ENCODE results near the gene MYO18B. TPM values are rescaled to one million over a fixed set of nuclear protein-coding genes. Genes with fewer than 3 reads are reported as not detected.

Gene MYO18B
- polyA plus RNA-seq, 1 donor (not counting 4 experiments of a cell fraction or from before 2014, with no cell fraction given) = not detected

DNA sequence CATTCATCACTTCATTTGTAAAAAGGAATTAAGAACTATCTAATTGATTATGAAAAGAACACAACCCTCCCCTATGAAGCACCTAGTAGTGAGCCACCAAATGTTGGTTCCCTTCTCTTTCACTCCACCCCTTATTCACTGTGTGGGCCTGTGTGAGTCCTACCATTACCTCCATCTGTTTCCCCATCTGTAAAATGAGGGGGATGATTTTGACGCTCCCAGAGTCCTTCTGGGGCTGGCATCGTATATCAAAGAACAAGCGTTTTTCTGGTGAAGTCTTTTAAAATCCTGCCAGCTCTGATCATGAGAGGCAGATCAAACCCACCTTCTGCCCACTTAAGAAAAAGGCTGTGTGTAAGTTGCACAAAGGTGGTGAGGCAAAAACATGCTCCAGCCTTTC, 330.6 kb downstream of the MYO18B start:
- Histone ChIP-seq H2AFZ (ENCODE audit: control insufficient read depth, low read length) (no peak overlapping the region), H3K4me3 (ENCODE audit: control insufficient read depth in 2 of 3, extremely low read depth in 1 of 3, insufficient read depth in 2 of 3, low read depth in 1 of 3, low read length in 3 of 3) (no peak overlapping the region), H3K9ac (ENCODE audit: control insufficient read depth, extremely low read depth, insufficient read depth, low read length) (no peak overlapping the region), H3K27ac (ENCODE audit: control insufficient read depth, insufficient read depth, low read length) (no peak overlapping the region), H3K27me3 (ENCODE audit: control insufficient read depth, extremely low read depth, insufficient read depth, low read length) (no peaks in the 10 kb centered on the region), H4K20me1 (ENCODE audit: control insufficient read depth, extremely low read depth, insufficient read depth, low read length) (no peaks in the 10 kb centered on the region), H3K79me2 (ENCODE audit: control insufficient read depth, insufficient read depth, low read length) (no peaks in the 10 kb centered on the region), H3K9me3 (ENCODE audit: control insufficient read depth, low read depth, low read length) (no peaks in the 10 kb centered on the region), H3K4me2 (ENCODE audit: control insufficient read depth, extremely low read depth, insufficient read depth, low read depth, low read length) (no peak overlapping the region), H3K9me1 (ENCODE audit: control insufficient read depth, extremely low read depth, insufficient read depth, low read length) (no peaks in the 10 kb centered on the region), H3K4me1 (ENCODE audit: control insufficient read depth, extremely low read depth, insufficient read depth, low read length) (no peaks in the 10 kb centered on the region), H3K36me3 (ENCODE audit: control insufficient read depth in 2 of 2, extremely low read depth in 1 of 2, insufficient read depth in 2 of 2, low read length in 2 of 2) (no peaks in the 10 kb centered on the region)
- TF ChIP-seq, protein P1, sequence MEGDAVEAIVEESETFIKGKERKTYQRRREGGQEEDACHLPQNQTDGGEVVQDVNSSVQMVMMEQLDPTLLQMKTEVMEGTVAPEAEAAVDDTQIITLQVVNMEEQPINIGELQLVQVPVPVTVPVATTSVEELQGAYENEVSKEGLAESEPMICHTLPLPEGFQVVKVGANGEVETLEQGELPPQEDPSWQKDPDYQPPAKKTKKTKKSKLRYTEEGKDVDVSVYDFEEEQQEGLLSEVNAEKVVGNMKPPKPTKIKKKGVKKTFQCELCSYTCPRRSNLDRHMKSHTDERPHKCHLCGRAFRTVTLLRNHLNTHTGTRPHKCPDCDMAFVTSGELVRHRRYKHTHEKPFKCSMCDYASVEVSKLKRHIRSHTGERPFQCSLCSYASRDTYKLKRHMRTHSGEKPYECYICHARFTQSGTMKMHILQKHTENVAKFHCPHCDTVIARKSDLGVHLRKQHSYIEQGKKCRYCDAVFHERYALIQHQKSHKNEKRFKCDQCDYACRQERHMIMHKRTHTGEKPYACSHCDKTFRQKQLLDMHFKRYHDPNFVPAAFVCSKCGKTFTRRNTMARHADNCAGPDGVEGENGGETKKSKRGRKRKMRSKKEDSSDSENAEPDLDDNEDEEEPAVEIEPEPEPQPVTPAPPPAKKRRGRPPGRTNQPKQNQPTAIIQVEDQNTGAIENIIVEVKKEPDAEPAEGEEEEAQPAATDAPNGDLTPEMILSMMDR (optimal IDR thresholded peaks at IDR 0.05 in 1 of 3, IDR thresholded peaks at IDR 0.05 in 1 of 3, conservative IDR thresholded peaks at IDR 0.05 in 1 of 3; ENCODE audit: extremely low read depth in 1 of 3, insufficient read depth in 2 of 3, low read length in 3 of 3) = no peak
- dilution Hi-C loops (cut with MboI; ENCODE audit: extremely low pct_ligation_motif_present, low sequenced_read_pairs) = no loop called here
- FAIRE-seq (no peak), DNase-seq (ENCODE audit: low read depth, low spot score) (no peak)

DNA sequence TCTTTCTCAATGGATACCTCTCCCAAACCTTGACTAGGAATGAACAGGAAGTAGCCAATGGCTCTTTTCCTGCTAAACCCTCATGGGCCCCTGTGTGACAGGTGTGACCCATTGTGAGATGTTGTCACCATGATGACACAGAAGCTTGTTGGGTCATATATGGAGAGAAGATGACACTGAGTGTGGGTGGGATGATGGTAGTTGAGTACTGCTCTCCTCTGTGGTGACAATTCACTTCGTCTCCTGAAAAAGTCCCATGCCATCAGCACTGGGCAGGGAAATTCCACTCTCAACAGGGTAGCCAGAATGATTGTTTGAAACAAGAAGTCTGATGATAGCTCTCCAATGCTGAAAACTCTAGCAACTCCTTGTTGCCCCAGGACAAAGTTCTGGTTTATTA, 333.3 kb downstream of the MYO18B start:
- DNase-seq (ENCODE audit: low read depth, low spot score) (no peak), FAIRE-seq (no peak)
- no peak overlapping the region for H3K27ac ChIP-seq (ENCODE audit: control insufficient read depth, insufficient read depth, low read length)
- no peak overlapping the region for H2AFZ ChIP-seq (ENCODE audit: control insufficient read depth, low read length)
- dilution Hi-C loops (cut with MboI; ENCODE audit: extremely low pct_ligation_motif_present, low sequenced_read_pairs) = no loop called here
- no peaks in the 10 kb centered on the region for H3K9me3 ChIP-seq (ENCODE audit: control insufficient read depth, low read depth, low read length)
- H3K4me1 ChIP-seq (ENCODE audit: control insufficient read depth, extremely low read depth, insufficient read depth, low read length) = no peaks in the 10 kb centered on the region
- H4K20me1 ChIP-seq (ENCODE audit: control insufficient read depth, extremely low read depth, insufficient read depth, low read length) = no peaks in the 10 kb centered on the region
- no peak for TF ChIP-seq EZH2 (IDR thresholded peaks at IDR 0.05; ENCODE audit: low read length)
- TF ChIP-seq, protein P1 (optimal IDR thresholded peaks at IDR 0.05 in 1 of 3, IDR thresholded peaks at IDR 0.05 in 1 of 3, conservative IDR thresholded peaks at IDR 0.05 in 1 of 3; ENCODE audit: extremely low read depth in 1 of 3, insufficient read depth in 2 of 3, low read length in 3 of 3) = no peak
- H3K4me3 ChIP-seq (ENCODE audit: control insufficient read depth in 2 of 3, extremely low read depth in 1 of 3, insufficient read depth in 2 of 3, low read depth in 1 of 3, low read length in 3 of 3) = no peak overlapping the region
- no peaks in the 10 kb centered on the region for H3K9me1 ChIP-seq (ENCODE audit: control insufficient read depth, extremely low read depth, insufficient read depth, low read length)
- H3K36me3 ChIP-seq (ENCODE audit: control insufficient read depth in 2 of 2, extremely low read depth in 1 of 2, insufficient read depth in 2 of 2, low read length in 2 of 2) = no peaks in the 10 kb centered on the region
- no peak overlapping the region for H3K9ac ChIP-seq (ENCODE audit: control insufficient read depth, extremely low read depth, insufficient read depth, low read length)
- no peaks in the 10 kb centered on the region for H3K27me3 ChIP-seq (ENCODE audit: control insufficient read depth, extremely low read depth, insufficient read depth, low read length)
- H3K4me2 ChIP-seq (ENCODE audit: control insufficient read depth, extremely low read depth, insufficient read depth, low read depth, low read length) = no peak overlapping the region
- no peaks in the 10 kb centered on the region for H3K79me2 ChIP-seq (ENCODE audit: control insufficient read depth, insufficient read depth, low read length)

Measured in keratinocyte (primary cell).